HCT116 (cell line): ENCODE measurements around the gene VEPH1. TPM values are rescaled to one million over a fixed set of nuclear protein-coding genes. Genes with fewer than 3 reads are reported as not detected.

ENCODE experiments used
- ATAC-seq: fragments of 200-7000 bp; cut with Tn5 transposase; 2 replicates; pipeline ENCODE4 v1.9.1; 2020; ENCODE audit warnings: mild to moderate bottlenecking, moderate library complexity
- BruUV-seq: library from RNA; stranded (reverse); fragments of 400-500 nt; replicated peaks from 2 replicates; lab custom pipeline; 2021; lab: Mats Ljungman, UMichigan
- CTCF ChIA-PET: fragments of 300-600 bp; sonication (Branson Sonifier 250); formaldehyde crosslinking; loops from one replicate; lab custom pipeline; 2021; ENCODE audit warnings: antibody characterized with exemption; lab: Charles Lee
- POLR2A ChIA-PET: fragments of 300-600, 350-600 bp; sonication (Branson Sonifier 250); formaldehyde crosslinking; loops from one replicate; lab custom pipeline; 2021; ENCODE audit warnings: antibody characterized with exemption; lab: Charles Lee
- RAD21 ChIA-PET, 2 experiments: fragments of 300-600 bp; sonication (Branson Sonifier 250); formaldehyde crosslinking; loops; one replicate each; lab custom pipeline; 2023; ENCODE audit warnings: low total read pairs in 2 of 2; ENCODE audit not compliant: uncharacterized antibody in 2 of 2, unreplicated experiment in 2 of 2, low non-redundant PET in 1 of 2; lab: Charles Lee
- DNase-seq: peaks from one replicate; pipeline ENCODE4 v3.0.0-alpha.2; 2010; ENCODE audit warnings: low read depth, low spot score
- H2AFZ ChIP-seq: fragments of 200-600 bp; shearing (Covaris generic), sonication (generic); 2 replicates; pipeline ENCODE4 v1.6.1; 2017; ENCODE audit warnings: low read depth, mixed run types, mixed read lengths, antibody characterized with exemption, low read length; ENCODE audit not compliant: poor library complexity, severe bottlenecking
- H3K27ac ChIP-seq: 2 replicates; pipeline ENCODE4 v1.5.1; 2012; ENCODE audit warnings: low read depth, low read length
- H3K27me3 ChIP-seq: fragments of 200-600 bp; sonication (generic); 2 replicates; pipeline ENCODE4 v1.6.1; 2016; ENCODE audit warnings: mixed run types, low read length, mixed read lengths; ENCODE audit not compliant: insufficient read depth
- H3K36me3 ChIP-seq, 2 experiments: fragments of 200-500 bp in 1 of 2; fragments of 200-600 bp in 1 of 2; sonication (Bioruptor generic) in 1 of 2; sonication (generic) in 1 of 2; 2 replicates each; pipeline versions ENCODE4 v1.5.1 to v1.6.1; 2014 to 2016; ENCODE audit warnings: low read length in 2 of 2, inconsistent platforms in 1 of 2, mixed read lengths in 1 of 2, mixed run types in 1 of 2; ENCODE audit not compliant: insufficient read depth in 2 of 2, control insufficient read depth in 1 of 2
- H3K4me1 ChIP-seq, 2 experiments: fragments of 200-600 bp in 1 of 2; sonication (generic) in 1 of 2; 2 replicates each; pipeline versions ENCODE4 v1.5.1 to v1.6.1; 2012 to 2017; ENCODE audit warnings: low read length in 2 of 2, inconsistent platforms in 1 of 2, mild to moderate bottlenecking in 1 of 2, mixed read lengths in 1 of 2, mixed run types in 1 of 2, moderate library complexity in 1 of 2; ENCODE audit not compliant: insufficient read depth in 2 of 2, control insufficient read depth in 1 of 2
- H3K4me2 ChIP-seq: fragments of 200-600 bp; sonication (generic); 2 replicates; pipeline ENCODE4 v1.6.1; 2017; ENCODE audit warnings: mixed run types, low read length, mixed read lengths
- H3K4me3 ChIP-seq, 2 experiments: fragments of 200-600 bp in 1 of 2; sonication (generic) in 1 of 2; replicated peaks in 1 of 2; 2 replicates each; pipeline ENCODE4 v1.5.1; 2011 to 2016; ENCODE audit warnings: low read length in 2 of 2, control low read depth in 1 of 2, low read depth in 1 of 2, mild to moderate bottlenecking in 1 of 2, mixed read lengths in 1 of 2, mixed run types in 1 of 2
- H3K79me2 ChIP-seq: fragments of 200-600 bp; sonication (generic); 2 replicates; pipeline ENCODE4 v1.6.1; 2017; ENCODE audit warnings: mild to moderate bottlenecking, mixed run types, low read length, moderate library complexity, mixed read lengths; ENCODE audit not compliant: insufficient read depth
- H3K9ac ChIP-seq: fragments of 200-600 bp; sonication (generic); 2 replicates; pipeline ENCODE4 v1.6.1; 2016; ENCODE audit warnings: low read length, mixed read lengths
- H3K9me2 ChIP-seq: fragments of 200-600 bp; sonication (generic), shearing (Covaris generic); 2 replicates; pipeline ENCODE4 v1.6.1; 2017; ENCODE audit warnings: mixed run types, mild to moderate bottlenecking, moderate library complexity; ENCODE audit not compliant: insufficient read depth
- H3K9me3 ChIP-seq, 2 experiments: fragments of 200-500 bp in 1 of 2; fragments of 200-600 bp in 1 of 2; sonication (Bioruptor generic) in 1 of 2; sonication (generic) in 1 of 2; 2 replicates each; pipeline ENCODE4 v1.6.1; 2014 to 2017; ENCODE audit warnings: low read length in 2 of 2, mixed read lengths in 2 of 2, inconsistent platforms in 1 of 2, low read depth in 1 of 2, mild to moderate bottlenecking in 1 of 2, mixed run types in 1 of 2, moderate library complexity in 1 of 2; ENCODE audit not compliant: control insufficient read depth in 1 of 2, insufficient read depth in 1 of 2
- H4K20me1 ChIP-seq: fragments of 200-600 bp; sonication (generic), shearing (Covaris generic); 2 replicates; pipeline ENCODE4 v1.6.1; 2017; ENCODE audit warnings: mixed run types, mild to moderate bottlenecking, moderate library complexity; ENCODE audit not compliant: insufficient read depth
- CBX3 ChIP-seq: IDR thresholded peaks from 2 replicates; pipeline ENCODE4 v1.6.1; 2012; ENCODE audit warnings: low read depth
- CEBPB ChIP-seq: IDR thresholded peaks from 2 replicates; pipeline ENCODE4 v1.6.1; 2012; ENCODE audit warnings: low read depth
- EZH2 ChIP-seq: fragments of 200-600 bp; sonication (generic); IDR thresholded peaks from 2 replicates; pipeline ENCODE4 v1.6.1; 2017; ENCODE audit warnings: antibody characterized with exemption, mixed run types
- EZH2phosphoT487 ChIP-seq: fragments of 200-600 bp; IDR thresholded peaks from 2 replicates; pipeline ENCODE4 v1.6.1; 2018; ENCODE audit warnings: antibody characterized with exemption, borderline replicate concordance
- FOSL1 ChIP-seq: IDR thresholded peaks from 2 replicates; pipeline ENCODE4 v1.6.1; 2012; ENCODE audit warnings: low read depth
- JUND ChIP-seq: IDR thresholded peaks from 2 replicates; pipeline ENCODE4 v1.6.1; 2012
- POLR2A ChIP-seq: IDR thresholded peaks from 2 replicates; pipeline ENCODE4 v1.7.0; 2011; ENCODE audit warnings: borderline replicate concordance; ENCODE audit not compliant: insufficient read depth, insufficient read length; ENCODE audit errors: extremely low read depth
- RAD21 ChIP-seq: IDR thresholded peaks from 2 replicates; pipeline ENCODE4 v1.6.1; 2012; ENCODE audit warnings: low read depth, mild to moderate bottlenecking
- SIN3A ChIP-seq: IDR thresholded peaks from 2 replicates; pipeline ENCODE4 v1.6.1; 2012; ENCODE audit warnings: low read depth
- SP1 ChIP-seq: IDR thresholded peaks from 2 replicates; pipeline ENCODE4 v1.6.1; 2012; ENCODE audit warnings: low read depth
- SRF ChIP-seq: IDR thresholded peaks from 2 replicates; pipeline ENCODE4 v1.6.1; 2012; ENCODE audit warnings: low read depth
- TCF7L2 ChIP-seq: IDR thresholded peaks from 2 replicates; pipeline ENCODE4 v1.7.0; 2011; ENCODE audit warnings: borderline replicate concordance, inconsistent platforms; ENCODE audit not compliant: insufficient read depth, insufficient read length; ENCODE audit errors: extremely low read depth
- YY1 ChIP-seq: IDR thresholded peaks from 2 replicates; pipeline ENCODE4 v1.6.1; 2011; ENCODE audit warnings: low read length, low read depth, moderate library complexity, mild to moderate bottlenecking; ENCODE audit not compliant: insufficient replicate concordance; ENCODE audit errors: extremely low read depth
- ZFX ChIP-seq: fragments of 450-650 bp; IDR thresholded peaks from 2 replicates; pipeline ENCODE4 v1.6.1; 2017
- ZNF274 ChIP-seq: fragments of 200-500 bp; sonication (Bioruptor generic); IDR thresholded peaks from 2 replicates; pipeline ENCODE4 v1.6.1; 2014; ENCODE audit warnings: mild to moderate bottlenecking, low read depth, low read length, inconsistent platforms
- intact Hi-C: fragments of 100-400 bp; cut with micrococcal nuclease; formaldehyde crosslinking; loops from 2 replicates; pipeline ENCODE4 v1.10.0; 2022
- total RNA-seq: library from RNA; stranded (reverse); gene quantifications from one replicate; pipeline ENCODE4 v1.2.1, GENCODE V29; 2021; ENCODE audit not compliant: unreplicated experiment
- TF ChIP-seq, protein P1 (sequence below), 3 experiments: fragments of 200-600 bp in 1 of 3; sonication (generic) in 1 of 3; IDR thresholded peaks in 2 of 3; conservative IDR thresholded peaks in 1 of 3; 2 replicates each; pipeline ENCODE4 v1.5.1; 2012 to 2017; ENCODE audit warnings: low read depth in 2 of 3, low read length in 2 of 3, antibody characterized with exemption in 1 of 3, borderline replicate concordance in 1 of 3, control low read depth in 1 of 3, mild to moderate bottlenecking in 1 of 3, mixed read lengths in 1 of 3, mixed run types in 1 of 3, moderate library complexity in 1 of 3; ENCODE audit not compliant: insufficient read depth in 1 of 3
- TF ChIP-seq, protein P2 (sequence below): IDR thresholded peaks from 2 replicates; pipeline ENCODE4 v1.6.1; 2011; ENCODE audit warnings: mild to moderate bottlenecking, low read length, moderate library complexity; ENCODE audit not compliant: insufficient replicate concordance; ENCODE audit errors: extremely low read depth
- TF ChIP-seq, protein P3 (sequence below): IDR thresholded peaks from 2 replicates; pipeline ENCODE4 v1.6.1; 2012
- TF ChIP-seq, protein P4 (sequence below): IDR thresholded peaks from 2 replicates; pipeline ENCODE4 v1.6.1; 2012; ENCODE audit warnings: low read depth
- TF ChIP-seq, protein P5 (sequence below): IDR thresholded peaks from 2 replicates; pipeline ENCODE4 v1.6.1; 2012

VEPH1 gene
- total RNA-seq, 1 experiment from 2014 or later = 4.9 TPM

DNA sequence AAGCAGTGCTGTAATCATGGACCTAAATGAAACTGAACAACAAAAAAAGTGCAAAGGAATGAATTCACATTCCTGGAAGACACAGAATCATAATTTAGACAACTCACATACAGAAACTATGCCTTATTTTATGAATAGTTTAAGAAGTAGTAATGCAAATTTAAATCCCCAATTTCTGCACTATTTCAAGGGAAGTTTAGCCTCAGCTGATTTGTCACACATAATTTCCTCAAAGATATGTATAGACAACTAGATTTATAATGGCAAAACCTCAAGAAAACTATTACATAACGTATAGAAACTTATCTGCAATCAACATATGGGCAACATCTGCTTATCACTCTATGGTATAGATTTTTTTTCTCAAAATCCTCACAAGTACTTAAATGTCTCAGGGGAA, 74.4 kb downstream of the VEPH1 start:
- Histone ChIP-seq H3K79me2 (no peaks in the 10 kb centered on the region), H3K4me3 (no peak overlapping the region), H3K27ac (no peak overlapping the region), H3K4me2 (no peak overlapping the region), H3K27me3 (no peaks in the 10 kb centered on the region), H4K20me1 (no peaks in the 10 kb centered on the region), H3K9me2 (no peaks in the 10 kb centered on the region), H3K9ac (no peak overlapping the region), H3K9me3 (no peaks in the 10 kb centered on the region), H2AFZ (no peak overlapping the region), H3K36me3 (no peaks in the 10 kb centered on the region), H3K4me1 (no peaks in the 10 kb centered on the region)
- BruUV-seq = no TSS peak
- TF ChIP-seq, protein P1, sequence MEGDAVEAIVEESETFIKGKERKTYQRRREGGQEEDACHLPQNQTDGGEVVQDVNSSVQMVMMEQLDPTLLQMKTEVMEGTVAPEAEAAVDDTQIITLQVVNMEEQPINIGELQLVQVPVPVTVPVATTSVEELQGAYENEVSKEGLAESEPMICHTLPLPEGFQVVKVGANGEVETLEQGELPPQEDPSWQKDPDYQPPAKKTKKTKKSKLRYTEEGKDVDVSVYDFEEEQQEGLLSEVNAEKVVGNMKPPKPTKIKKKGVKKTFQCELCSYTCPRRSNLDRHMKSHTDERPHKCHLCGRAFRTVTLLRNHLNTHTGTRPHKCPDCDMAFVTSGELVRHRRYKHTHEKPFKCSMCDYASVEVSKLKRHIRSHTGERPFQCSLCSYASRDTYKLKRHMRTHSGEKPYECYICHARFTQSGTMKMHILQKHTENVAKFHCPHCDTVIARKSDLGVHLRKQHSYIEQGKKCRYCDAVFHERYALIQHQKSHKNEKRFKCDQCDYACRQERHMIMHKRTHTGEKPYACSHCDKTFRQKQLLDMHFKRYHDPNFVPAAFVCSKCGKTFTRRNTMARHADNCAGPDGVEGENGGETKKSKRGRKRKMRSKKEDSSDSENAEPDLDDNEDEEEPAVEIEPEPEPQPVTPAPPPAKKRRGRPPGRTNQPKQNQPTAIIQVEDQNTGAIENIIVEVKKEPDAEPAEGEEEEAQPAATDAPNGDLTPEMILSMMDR (IDR thresholded peaks at IDR 0.05 in 2 of 3, conservative IDR thresholded peaks at IDR 0.05 in 1 of 3; ENCODE audit: borderline replicate concordance in 1 of 3, insufficient read depth in 1 of 3, low read depth in 2 of 3, low read length in 2 of 3) = no peak
- TF ChIP-seq SRF (no peak), POLR2A (no peak), YY1 (no peak), SP1 (no peak), RAD21 (no peak), JUND (no peak), FOSL1 (no peak), CEBPB (no peak), EZH2phosphoT487 (no peak), ZFX (no peak), CBX3 (no peak), ZNF274 (no peak), EZH2 (no peak), TCF7L2 (no peak), SIN3A (no peak)
- TF ChIP-seq, protein P2, sequence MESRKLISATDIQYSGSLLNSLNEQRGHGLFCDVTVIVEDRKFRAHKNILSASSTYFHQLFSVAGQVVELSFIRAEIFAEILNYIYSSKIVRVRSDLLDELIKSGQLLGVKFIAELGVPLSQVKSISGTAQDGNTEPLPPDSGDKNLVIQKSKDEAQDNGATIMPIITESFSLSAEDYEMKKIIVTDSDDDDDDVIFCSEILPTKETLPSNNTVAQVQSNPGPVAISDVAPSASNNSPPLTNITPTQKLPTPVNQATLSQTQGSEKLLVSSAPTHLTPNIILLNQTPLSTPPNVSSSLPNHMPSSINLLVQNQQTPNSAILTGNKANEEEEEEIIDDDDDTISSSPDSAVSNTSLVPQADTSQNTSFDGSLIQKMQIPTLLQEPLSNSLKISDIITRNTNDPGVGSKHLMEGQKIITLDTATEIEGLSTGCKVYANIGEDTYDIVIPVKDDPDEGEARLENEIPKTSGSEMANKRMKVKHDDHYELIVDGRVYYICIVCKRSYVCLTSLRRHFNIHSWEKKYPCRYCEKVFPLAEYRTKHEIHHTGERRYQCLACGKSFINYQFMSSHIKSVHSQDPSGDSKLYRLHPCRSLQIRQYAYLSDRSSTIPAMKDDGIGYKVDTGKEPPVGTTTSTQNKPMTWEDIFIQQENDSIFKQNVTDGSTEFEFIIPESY = no peak
- TF ChIP-seq, protein P3, sequence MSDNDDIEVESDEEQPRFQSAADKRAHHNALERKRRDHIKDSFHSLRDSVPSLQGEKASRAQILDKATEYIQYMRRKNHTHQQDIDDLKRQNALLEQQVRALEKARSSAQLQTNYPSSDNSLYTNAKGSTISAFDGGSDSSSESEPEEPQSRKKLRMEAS = no peak
- TF ChIP-seq, protein P4, sequence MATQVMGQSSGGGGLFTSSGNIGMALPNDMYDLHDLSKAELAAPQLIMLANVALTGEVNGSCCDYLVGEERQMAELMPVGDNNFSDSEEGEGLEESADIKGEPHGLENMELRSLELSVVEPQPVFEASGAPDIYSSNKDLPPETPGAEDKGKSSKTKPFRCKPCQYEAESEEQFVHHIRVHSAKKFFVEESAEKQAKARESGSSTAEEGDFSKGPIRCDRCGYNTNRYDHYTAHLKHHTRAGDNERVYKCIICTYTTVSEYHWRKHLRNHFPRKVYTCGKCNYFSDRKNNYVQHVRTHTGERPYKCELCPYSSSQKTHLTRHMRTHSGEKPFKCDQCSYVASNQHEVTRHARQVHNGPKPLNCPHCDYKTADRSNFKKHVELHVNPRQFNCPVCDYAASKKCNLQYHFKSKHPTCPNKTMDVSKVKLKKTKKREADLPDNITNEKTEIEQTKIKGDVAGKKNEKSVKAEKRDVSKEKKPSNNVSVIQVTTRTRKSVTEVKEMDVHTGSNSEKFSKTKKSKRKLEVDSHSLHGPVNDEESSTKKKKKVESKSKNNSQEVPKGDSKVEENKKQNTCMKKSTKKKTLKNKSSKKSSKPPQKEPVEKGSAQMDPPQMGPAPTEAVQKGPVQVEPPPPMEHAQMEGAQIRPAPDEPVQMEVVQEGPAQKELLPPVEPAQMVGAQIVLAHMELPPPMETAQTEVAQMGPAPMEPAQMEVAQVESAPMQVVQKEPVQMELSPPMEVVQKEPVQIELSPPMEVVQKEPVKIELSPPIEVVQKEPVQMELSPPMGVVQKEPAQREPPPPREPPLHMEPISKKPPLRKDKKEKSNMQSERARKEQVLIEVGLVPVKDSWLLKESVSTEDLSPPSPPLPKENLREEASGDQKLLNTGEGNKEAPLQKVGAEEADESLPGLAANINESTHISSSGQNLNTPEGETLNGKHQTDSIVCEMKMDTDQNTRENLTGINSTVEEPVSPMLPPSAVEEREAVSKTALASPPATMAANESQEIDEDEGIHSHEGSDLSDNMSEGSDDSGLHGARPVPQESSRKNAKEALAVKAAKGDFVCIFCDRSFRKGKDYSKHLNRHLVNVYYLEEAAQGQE = no peak
- TF ChIP-seq, protein P5, sequence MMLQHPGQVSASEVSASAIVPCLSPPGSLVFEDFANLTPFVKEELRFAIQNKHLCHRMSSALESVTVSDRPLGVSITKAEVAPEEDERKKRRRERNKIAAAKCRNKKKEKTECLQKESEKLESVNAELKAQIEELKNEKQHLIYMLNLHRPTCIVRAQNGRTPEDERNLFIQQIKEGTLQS = no peak
- ChIA-PET CTCF (no interaction called here), RAD21 (no interaction called here), POLR2A (no interaction called here)
- DNase-seq (no peak), ATAC-seq (no peak)
- intact Hi-C loops = no loop called here
